Mesendoderm (in vitro differentiated cells): ENCODE measurements around the gene DCAF4.
"Not testable (repeated sequence)": the region's sequence is repeated elsewhere in the genome, so short reads cannot be mapped to it uniquely, and the experiment has no call there.

Experiments
- DNase-seq: peaks from one replicate; pipeline ENCODE4 v3.0.0; 2013
- H2AK5ac ChIP-seq: 2 replicates; pipeline ENCODE4 v1.6.1; 2013; ENCODE audit warnings: low read length, inconsistent platforms
- H2BK120ac ChIP-seq: 2 replicates; pipeline ENCODE4 v1.6.1; 2013; ENCODE audit warnings: low read depth, mild to moderate bottlenecking, low read length, moderate library complexity, mixed read lengths
- H2BK15ac ChIP-seq: replicated peaks from 2 replicates; pipeline ENCODE4 v1.6.1; 2013; ENCODE audit warnings: low read depth, mild to moderate bottlenecking, moderate library complexity
- H2BK5ac ChIP-seq: 2 replicates; pipeline ENCODE4 v1.6.1; 2013; ENCODE audit warnings: low read length, inconsistent platforms
- H3K18ac ChIP-seq: 2 replicates; pipeline ENCODE4 v1.6.1; 2013; ENCODE audit warnings: mild to moderate bottlenecking, low read length, mixed read lengths
- H3K23ac ChIP-seq: one replicate; pipeline ENCODE4 v1.6.1; 2013; ENCODE audit warnings: low read length
- H3K27ac ChIP-seq: 2 replicates; pipeline ENCODE4 v1.5.1; 2013; ENCODE audit warnings: low read depth, mild to moderate bottlenecking, inconsistent platforms, low read length, moderate library complexity
- H3K27me3 ChIP-seq: 2 replicates; pipeline ENCODE4 v1.6.1; 2013; ENCODE audit warnings: low read length, control low read depth, mild to moderate bottlenecking, inconsistent platforms; ENCODE audit not compliant: insufficient read depth, poor library complexity
- H3K36me3 ChIP-seq: 2 replicates; pipeline ENCODE4 v1.6.1; 2013; ENCODE audit warnings: low read length, inconsistent platforms; ENCODE audit not compliant: control insufficient read depth, insufficient read depth
- H3K4ac ChIP-seq: one replicate; pipeline ENCODE4 v1.6.1; 2013; ENCODE audit warnings: low read depth, mild to moderate bottlenecking, low read length, moderate library complexity
- H3K4me1 ChIP-seq: 2 replicates; pipeline ENCODE4 v1.6.1; 2013; ENCODE audit warnings: low read depth, low read length, inconsistent platforms; ENCODE audit not compliant: control insufficient read depth
- H3K4me2 ChIP-seq: 2 replicates; pipeline ENCODE4 v1.6.1; 2013; ENCODE audit warnings: low read length
- H3K4me3 ChIP-seq: 2 replicates; pipeline ENCODE4 v1.5.1; 2013; ENCODE audit warnings: mild to moderate bottlenecking, low read length
- H3K56ac ChIP-seq: one replicate; pipeline ENCODE4 v1.6.1; 2013; ENCODE audit warnings: low read length
- H3K79me1 ChIP-seq: 2 replicates; pipeline ENCODE4 v1.6.1; 2013; ENCODE audit warnings: low read length, inconsistent platforms
- H3K79me2 ChIP-seq: 2 replicates; pipeline ENCODE4 v1.6.1; 2013; ENCODE audit warnings: mild to moderate bottlenecking, low read length; ENCODE audit not compliant: control insufficient read depth, insufficient read depth
- H3K9ac ChIP-seq: 2 replicates; pipeline ENCODE4 v1.6.1; 2013; ENCODE audit warnings: low read length, inconsistent platforms
- H4K5ac ChIP-seq: one replicate; pipeline ENCODE4 v1.6.1; 2013; ENCODE audit warnings: low read length
- H4K8ac ChIP-seq: one replicate; pipeline ENCODE4 v1.6.1; 2013; ENCODE audit warnings: low read depth, mild to moderate bottlenecking, control low read depth, low read length, moderate library complexity
- WGBS: extraction: QIAGEN DNeasy Blood & Tissue Kit; methylation state at CpG from one replicate; pipeline ENCODE4 v1.1.7; 2013; ENCODE audit warnings: low lambda C conversion rate, missing lambda C conversion rate; ENCODE audit not compliant: insufficient coverage; ENCODE audit errors: extremely low coverage; 5-methylcytosine and 5-hydroxymethylcytosine counted together

Gene DCAF4

DNA sequence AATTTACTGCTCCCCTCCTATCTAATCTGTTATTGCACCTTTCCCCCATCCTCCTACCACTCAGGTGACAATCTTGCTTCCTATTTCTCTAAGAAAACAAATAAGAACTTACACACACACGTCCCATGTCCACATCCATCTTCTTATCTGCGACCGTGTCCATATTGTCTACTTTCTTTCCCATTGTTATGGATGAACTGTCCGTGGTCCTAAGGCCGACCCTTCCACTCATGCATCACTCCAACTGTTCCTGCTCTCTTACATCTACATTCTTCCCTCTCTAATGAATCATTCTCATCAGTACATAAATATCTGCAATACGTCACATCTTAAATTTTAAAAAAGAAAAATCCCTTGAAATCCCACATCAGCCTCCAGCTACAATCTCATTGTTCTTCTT lies 70.7 kb downstream of the DCAF4 start:
- H2BK15ac ChIP-seq = no peak overlapping the region
- H3K79me2 ChIP-seq = no peaks in the 10 kb centered on the region
- no peak overlapping the region for H2BK120ac ChIP-seq
- H3K4me1 ChIP-seq = no peaks in the 10 kb centered on the region
- no peak overlapping the region for H3K4me2 ChIP-seq
- no peaks in the 10 kb centered on the region for H3K79me1 ChIP-seq
- no peaks in the 10 kb centered on the region for H3K27me3 ChIP-seq
- no peak overlapping the region for H2BK5ac ChIP-seq
- H3K18ac ChIP-seq = no peak overlapping the region
- no peak overlapping the region for H3K23ac ChIP-seq
- no peak overlapping the region for H3K4ac ChIP-seq
- H3K9ac ChIP-seq = no peak overlapping the region
- no peak overlapping the region for H4K5ac ChIP-seq
- no peak overlapping the region for H2AK5ac ChIP-seq
- H3K56ac ChIP-seq = no peak overlapping the region
- no peak overlapping the region for H3K27ac ChIP-seq
- H4K8ac ChIP-seq = no peak overlapping the region
- H3K36me3 ChIP-seq = peaks cover 2% of the 10 kb centered on the region
- WGBS = no CpG with 5 or more reads among the region's 6 CpGs
- H3K4me3 ChIP-seq = no peak overlapping the region
- DNase-seq = no peak

DNA sequence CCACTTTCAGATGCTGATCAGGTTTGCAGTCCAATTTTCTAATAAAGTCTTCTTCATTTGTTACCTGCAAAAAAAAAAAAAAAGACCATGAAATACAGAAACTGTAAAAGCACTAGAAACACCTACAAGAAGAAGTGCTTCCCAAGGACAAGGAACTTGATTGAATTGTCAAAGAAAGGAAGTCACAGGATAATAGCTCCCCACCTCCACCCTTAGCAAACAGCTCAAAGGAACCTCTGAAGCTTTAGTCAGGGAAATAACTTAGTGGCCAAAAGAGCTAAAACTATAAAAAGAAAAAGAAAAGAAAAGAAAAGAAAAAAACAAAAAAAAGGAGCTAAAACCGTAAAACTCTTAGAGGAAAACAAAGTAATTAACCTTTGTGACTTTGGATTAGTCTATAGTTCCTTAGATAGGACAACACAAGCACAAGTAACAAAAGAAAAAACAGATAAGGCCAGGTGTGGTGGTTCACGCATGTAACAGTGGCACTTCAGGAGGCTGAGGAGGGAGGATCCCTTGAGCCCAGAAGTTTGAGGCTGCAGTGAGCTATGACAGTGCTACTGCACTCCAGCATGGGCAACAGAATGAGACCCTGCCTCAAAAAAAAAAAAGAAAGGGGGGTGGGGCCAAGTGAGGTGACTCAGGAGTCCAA lies 72.1 kb downstream of the DCAF4 start:
- H3K9ac ChIP-seq = no peak overlapping the region
- no peak overlapping the region for H3K23ac ChIP-seq
- no peak overlapping the region for H3K4ac ChIP-seq
- no peak overlapping the region for H3K4me3 ChIP-seq
- no peak overlapping the region for H2BK5ac ChIP-seq
- no peaks in the 10 kb centered on the region for H3K4me1 ChIP-seq
- DNase-seq = no peak
- H3K79me1 ChIP-seq = no peaks in the 10 kb centered on the region
- H3K18ac ChIP-seq = no peak overlapping the region
- H2AK5ac ChIP-seq = no peak overlapping the region
- no peak overlapping the region for H4K8ac ChIP-seq
- H3K4me2 ChIP-seq = no peak overlapping the region
- no CpG with 5 or more reads among the region's 2 CpGs for WGBS
- no peaks in the 10 kb centered on the region for H3K79me2 ChIP-seq
- no peak overlapping the region for H2BK120ac ChIP-seq
- H3K27ac ChIP-seq = no peak overlapping the region
- no peak overlapping the region for H2BK15ac ChIP-seq
- no peaks in the 10 kb centered on the region for H3K27me3 ChIP-seq
- H3K36me3 ChIP-seq = peaks cover 2% of the 10 kb centered on the region
- no peak overlapping the region for H4K5ac ChIP-seq
- H3K56ac ChIP-seq = no peak overlapping the region

DNA sequence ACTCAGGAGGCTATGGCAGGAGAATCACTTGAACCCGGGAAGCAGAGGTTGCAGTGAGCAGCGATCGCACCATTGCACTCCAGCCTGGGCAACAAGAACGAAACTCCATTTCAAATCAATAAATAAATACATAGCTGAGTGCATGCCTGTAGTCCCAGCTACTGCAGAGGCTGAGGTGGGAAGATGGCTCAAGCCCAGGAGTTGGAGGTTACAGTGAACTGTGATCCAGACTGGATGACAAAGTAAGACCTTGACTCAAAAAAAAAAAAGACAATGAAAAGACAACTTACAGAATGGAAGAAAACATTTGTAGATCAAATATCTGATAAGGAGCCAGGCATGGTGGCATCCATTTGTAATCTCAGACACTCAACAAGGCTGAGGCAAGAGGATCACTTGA lies 73.1 kb downstream of the DCAF4 start:
- Histone ChIP-seq H2BK15ac (no peak overlapping the region), H3K4ac (no peak overlapping the region), H3K23ac (no peak overlapping the region), H4K5ac (no peak overlapping the region), H3K79me2 (no peaks in the 10 kb centered on the region), H3K4me2 (no peak overlapping the region), H3K36me3 (peaks cover 2% of the 10 kb centered on the region), H2BK5ac (no peak overlapping the region), H3K27ac (no peak overlapping the region), H3K79me1 (no peaks in the 10 kb centered on the region), H3K27me3 (no peaks in the 10 kb centered on the region), H2AK5ac (no peak overlapping the region), H3K18ac (no peak overlapping the region), H3K56ac (no peak overlapping the region), H3K4me3 (no peak overlapping the region), H2BK120ac (no peak overlapping the region), H3K4me1 (no peaks in the 10 kb centered on the region), H4K8ac (no peak overlapping the region), H3K9ac (no peak overlapping the region)
- DNase-seq = no peak
- WGBS = no CpG with 5 or more reads among the region's 4 CpGs

DNA sequence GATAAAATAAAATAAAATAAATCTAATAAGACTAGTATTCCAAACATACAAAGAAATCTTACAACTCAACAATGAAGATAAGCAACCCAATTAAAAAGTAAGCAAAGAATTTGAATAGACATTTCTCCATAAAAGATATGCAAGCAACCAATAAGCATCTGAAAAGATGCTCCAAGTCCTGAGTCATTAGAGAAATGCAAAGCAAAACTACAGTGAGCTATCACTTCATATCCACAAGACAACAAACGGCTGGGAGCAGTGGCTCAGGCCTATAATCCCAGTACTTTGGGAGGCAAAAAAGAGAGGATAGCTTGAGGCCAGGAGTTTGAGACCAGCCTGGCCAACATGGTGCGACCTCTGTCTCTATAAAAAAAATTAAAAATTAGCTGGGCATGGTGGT lies 73.8 kb downstream of the DCAF4 start:
- Histone ChIP-seq H3K79me1 (no peaks in the 10 kb centered on the region), H3K27me3 (no peaks in the 10 kb centered on the region), H4K5ac (no peak overlapping the region), H3K4ac (no peak overlapping the region), H3K23ac (no peak overlapping the region), H3K18ac (no peak overlapping the region), H3K4me2 (no peak overlapping the region), H3K36me3 (peaks cover 2% of the 10 kb centered on the region), H3K4me1 (no peaks in the 10 kb centered on the region), H3K27ac (no peak overlapping the region), H3K9ac (no peak overlapping the region), H2BK15ac (no peak overlapping the region), H2BK5ac (no peak overlapping the region), H3K79me2 (no peaks in the 10 kb centered on the region), H3K4me3 (no peak overlapping the region), H2AK5ac (no peak overlapping the region), H4K8ac (no peak overlapping the region), H2BK120ac (no peak overlapping the region), H3K56ac (no peak overlapping the region)
- WGBS = no CpG with 5 or more reads among the region's 2 CpGs
- DNase-seq = no peak

DNA sequence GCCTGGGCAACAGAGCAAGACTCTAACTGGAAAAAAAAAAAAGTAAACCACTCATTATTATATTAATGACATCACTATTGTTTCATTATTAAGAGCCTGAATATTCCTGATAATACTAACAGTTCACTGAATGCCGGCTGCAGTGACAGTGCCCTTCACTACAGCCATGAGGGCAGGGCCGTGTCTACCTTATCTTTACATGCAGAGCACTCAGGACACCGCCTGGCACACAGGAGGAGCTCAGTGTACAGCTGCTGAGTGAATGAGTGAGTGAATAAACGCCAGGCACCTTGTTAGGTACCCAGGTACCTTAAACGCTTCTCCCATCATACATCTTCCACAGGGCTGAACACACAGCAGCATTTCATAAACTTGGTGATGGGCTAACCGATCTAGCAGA lies 77.4 kb downstream of the DCAF4 start:
- no peak overlapping the region for H2BK120ac ChIP-seq
- no peak overlapping the region for H2AK5ac ChIP-seq
- no peak overlapping the region for H3K4ac ChIP-seq
- H3K79me2 ChIP-seq = no peaks in the 10 kb centered on the region
- H3K4me2 ChIP-seq = no peak overlapping the region
- H3K36me3 ChIP-seq = no peaks in the 10 kb centered on the region
- H3K18ac ChIP-seq = no peak overlapping the region
- no peak for DNase-seq
- H4K5ac ChIP-seq = no peak overlapping the region
- no peak overlapping the region for H2BK15ac ChIP-seq
- H3K79me1 ChIP-seq = no peaks in the 10 kb centered on the region
- H3K23ac ChIP-seq = no peak overlapping the region
- no CpG with 5 or more reads among the region's 6 CpGs for WGBS
- no peaks in the 10 kb centered on the region for H3K27me3 ChIP-seq
- no peak overlapping the region for H3K27ac ChIP-seq
- no peak overlapping the region for H3K56ac ChIP-seq
- no peak overlapping the region for H2BK5ac ChIP-seq
- no peaks in the 10 kb centered on the region for H3K4me1 ChIP-seq
- no peak overlapping the region for H4K8ac ChIP-seq
- H3K4me3 ChIP-seq = no peak overlapping the region
- no peak overlapping the region for H3K9ac ChIP-seq

DNA sequence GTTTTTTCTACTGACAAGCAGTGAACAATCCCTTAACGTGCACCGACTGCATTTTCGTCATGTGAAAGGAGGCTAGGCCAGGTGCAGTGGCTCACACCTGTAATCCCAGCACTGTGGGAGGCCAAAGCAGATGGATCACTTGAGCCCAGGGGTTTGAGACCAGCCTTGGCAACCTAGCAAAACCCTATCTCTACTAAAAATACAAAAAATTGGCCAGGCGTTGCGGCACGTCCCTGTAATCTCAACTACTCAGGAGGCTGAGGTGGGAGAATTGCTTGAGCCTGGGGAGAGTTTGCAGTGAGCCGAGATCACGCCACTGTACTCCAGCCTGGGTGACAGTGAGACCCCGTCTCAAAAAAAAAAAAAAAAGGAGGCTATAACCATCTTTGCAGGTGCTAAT lies 78.4 kb downstream of the DCAF4 start:
- not testable (repeated sequence) for H2BK120ac ChIP-seq, H3K4ac ChIP-seq, H4K5ac ChIP-seq, H2BK15ac ChIP-seq, H4K8ac ChIP-seq, H3K9ac ChIP-seq, H3K27ac ChIP-seq, H2AK5ac ChIP-seq, H3K4me2 ChIP-seq, H3K4me1 ChIP-seq, H3K23ac ChIP-seq, H3K18ac ChIP-seq, H3K4me3 ChIP-seq, H3K79me2 ChIP-seq, H3K56ac ChIP-seq, H2BK5ac ChIP-seq, DNase-seq, H3K79me1 ChIP-seq, H3K27me3 ChIP-seq, H3K36me3 ChIP-seq
- WGBS = no CpG with 5 or more reads among the region's 9 CpGs
